ENCODE results near the gene TTLL5. TPM values are rescaled to one million over a fixed set of nuclear protein-coding genes. Genes with fewer than 3 reads are reported as not detected.

TTLL5 gene
- total and polyA plus RNA-seq, 7 donors, result 4.6 to 17.2 (median 9.1) TPM

DNA sequence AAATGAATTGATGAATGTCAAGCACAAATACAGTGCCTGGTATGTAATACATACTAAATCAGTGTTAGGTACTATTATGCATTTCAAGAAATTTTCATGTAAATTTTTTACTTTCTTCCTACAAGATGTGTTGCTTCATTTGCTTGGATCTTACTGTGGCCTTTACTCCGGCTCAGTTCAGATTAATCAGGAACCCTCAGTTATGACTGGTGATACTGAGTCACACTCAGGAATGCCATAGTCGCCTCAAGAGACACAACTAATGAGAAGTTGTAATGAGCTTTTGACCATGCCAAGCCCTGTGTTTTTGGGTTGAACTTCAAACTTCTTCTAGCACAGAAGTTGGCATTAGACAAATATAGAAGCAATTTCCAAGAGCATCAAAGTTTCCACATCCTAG lies 224.8 kb downstream of the TTLL5 start:
- Histone ChIP-seq H3K9me3 (no peaks in the 10 kb centered on the region), H3K4me3 (no peak overlapping the region), H3K27me3 (ENCODE audit: insufficient read depth in 3 of 3, low read length in 2 of 3) (no peaks in the 10 kb centered on the region), H3K27ac (no peak overlapping the region), H3K4me1 (peaks cover 14% of the 10 kb centered on the region), H3K36me3 (ENCODE audit: insufficient read depth in 1 of 2, low read depth in 1 of 2) (no peaks in the 10 kb centered on the region)
- ATAC-seq (peak in 1 of 4 donors; percentile 42), DNase-seq (no peak)
- TF ChIP-seq, protein P1, sequence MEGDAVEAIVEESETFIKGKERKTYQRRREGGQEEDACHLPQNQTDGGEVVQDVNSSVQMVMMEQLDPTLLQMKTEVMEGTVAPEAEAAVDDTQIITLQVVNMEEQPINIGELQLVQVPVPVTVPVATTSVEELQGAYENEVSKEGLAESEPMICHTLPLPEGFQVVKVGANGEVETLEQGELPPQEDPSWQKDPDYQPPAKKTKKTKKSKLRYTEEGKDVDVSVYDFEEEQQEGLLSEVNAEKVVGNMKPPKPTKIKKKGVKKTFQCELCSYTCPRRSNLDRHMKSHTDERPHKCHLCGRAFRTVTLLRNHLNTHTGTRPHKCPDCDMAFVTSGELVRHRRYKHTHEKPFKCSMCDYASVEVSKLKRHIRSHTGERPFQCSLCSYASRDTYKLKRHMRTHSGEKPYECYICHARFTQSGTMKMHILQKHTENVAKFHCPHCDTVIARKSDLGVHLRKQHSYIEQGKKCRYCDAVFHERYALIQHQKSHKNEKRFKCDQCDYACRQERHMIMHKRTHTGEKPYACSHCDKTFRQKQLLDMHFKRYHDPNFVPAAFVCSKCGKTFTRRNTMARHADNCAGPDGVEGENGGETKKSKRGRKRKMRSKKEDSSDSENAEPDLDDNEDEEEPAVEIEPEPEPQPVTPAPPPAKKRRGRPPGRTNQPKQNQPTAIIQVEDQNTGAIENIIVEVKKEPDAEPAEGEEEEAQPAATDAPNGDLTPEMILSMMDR (IDR thresholded peaks at IDR 0.05), result no peak
- intact Hi-C loops (cut with DNase I), result no loop called here
- WGBS, 3 donors, result 81 to 91% (median 90%) methylated on average over 2 of the region's 2 CpGs

DNA sequence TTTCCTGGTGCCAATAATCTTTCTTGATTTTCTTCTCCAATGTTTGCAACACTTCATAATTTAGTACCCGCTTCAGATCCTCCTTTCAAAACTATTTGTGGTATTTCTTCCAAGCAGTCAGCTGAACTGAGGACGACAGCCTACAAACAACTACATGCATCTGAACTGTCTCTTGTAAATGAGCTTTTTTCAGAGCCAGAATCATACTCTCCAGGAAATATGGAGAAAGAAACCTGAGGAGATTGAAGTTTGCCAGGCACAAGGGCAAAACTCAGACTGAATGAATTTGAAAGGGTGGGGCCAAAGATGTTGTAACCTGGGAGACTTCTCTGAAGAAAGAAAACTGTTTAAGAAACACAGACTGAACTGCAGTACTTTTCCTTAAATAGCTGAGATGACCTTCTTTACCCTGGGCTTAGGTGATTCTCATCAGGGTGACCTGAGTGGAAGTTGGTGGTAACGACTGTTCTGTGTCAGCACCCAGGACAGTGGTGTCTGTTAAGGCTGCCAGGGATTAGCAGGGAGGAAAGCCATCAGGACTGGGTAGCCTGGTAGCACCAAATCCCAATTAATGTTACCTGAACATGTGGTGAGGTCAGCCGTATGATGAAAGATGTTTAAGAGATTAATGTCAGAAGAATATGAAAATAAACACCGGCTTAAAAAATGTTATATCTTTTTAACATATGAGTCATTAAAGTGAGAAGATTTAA lies 225.7 kb downstream of the TTLL5 start:
- intact Hi-C loops (cut with DNase I), result no loop called here
- H3K4me1 ChIP-seq, result peaks cover 14% of the 10 kb centered on the region
- TF ChIP-seq, protein P1 (IDR thresholded peaks at IDR 0.05), result no peak
- H3K4me3 ChIP-seq, result no peak overlapping the region
- DNase-seq (no peak), ATAC-seq (peak in 1 of 4 donors; percentile 29)
- 70 to 80% (median 72%) methylated on average over 5 of the region's 5 CpGs for WGBS, 3 donors
- no peaks in the 10 kb centered on the region for H3K36me3 ChIP-seq (ENCODE audit: insufficient read depth in 1 of 2, low read depth in 1 of 2)
- H3K27me3 ChIP-seq (ENCODE audit: insufficient read depth in 3 of 3, low read length in 2 of 3), result no peaks in the 10 kb centered on the region
- H3K9me3 ChIP-seq, result no peaks in the 10 kb centered on the region
- H3K27ac ChIP-seq, result no peak overlapping the region

DNA sequence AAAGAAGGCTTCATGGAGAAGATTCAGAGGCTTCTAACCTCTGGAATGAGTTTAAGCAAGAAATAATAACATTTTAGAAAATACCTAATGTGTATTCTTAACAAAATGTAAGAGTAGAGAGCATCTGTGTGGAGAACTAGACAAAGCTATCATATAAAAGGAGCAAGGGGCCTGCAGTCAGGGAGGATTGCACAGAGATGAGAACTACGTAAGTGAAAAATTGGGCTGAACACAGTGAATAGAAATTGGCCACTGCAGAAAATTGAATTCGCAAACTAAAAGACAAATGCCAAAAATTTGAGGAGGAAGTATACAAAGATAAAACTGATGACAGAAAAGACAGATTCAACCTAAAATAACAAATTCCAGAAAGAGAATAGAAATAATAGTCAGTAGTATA lies 227.9 kb downstream of the TTLL5 start:
- ATAC-seq (no peak), DNase-seq (no peak)
- WGBS, 3 donors, result 91 to 93% (median 92%) methylated on average over 2 of the region's 2 CpGs
- Histone ChIP-seq H3K27ac (no peak overlapping the region), H3K27me3 (ENCODE audit: insufficient read depth in 3 of 3, low read length in 2 of 3) (no peaks in the 10 kb centered on the region), H3K4me1 (peaks cover 14% of the 10 kb centered on the region), H3K9me3 (no peaks in the 10 kb centered on the region), H3K4me3 (no peak overlapping the region), H3K36me3 (ENCODE audit: insufficient read depth in 1 of 2, low read depth in 1 of 2) (no peaks in the 10 kb centered on the region)
- TF ChIP-seq, protein P1 (IDR thresholded peaks at IDR 0.05), result no peak
- intact Hi-C loops (cut with DNase I), result no loop called here

DNA sequence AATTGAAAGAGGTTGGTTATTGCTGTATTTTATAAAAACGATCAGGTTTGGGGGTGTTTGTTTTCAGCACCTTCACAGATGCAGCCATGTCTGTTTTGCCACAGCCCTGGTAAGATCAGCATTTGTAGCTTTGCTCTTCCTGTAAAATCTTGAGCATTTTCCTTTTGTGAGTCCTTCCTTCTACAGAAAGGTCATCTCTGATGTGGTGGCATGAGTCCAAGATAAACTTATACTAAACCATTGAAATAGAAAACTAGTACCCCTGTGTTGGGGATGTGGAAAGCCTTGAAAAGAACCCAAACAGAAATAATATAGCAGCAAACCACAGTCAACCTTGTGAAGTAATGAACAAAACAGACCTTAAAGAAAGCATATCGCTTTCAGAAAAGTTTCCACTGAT lies 235.3 kb downstream of the TTLL5 start:
- TF ChIP-seq, protein P1 (IDR thresholded peaks at IDR 0.05), result no peak
- no peak overlapping the region for H3K27ac ChIP-seq
- WGBS, 3 donors, result 64 to 81% (median 78%) methylated on average over 2 of the region's 2 CpGs
- no peaks in the 10 kb centered on the region for H3K4me1 ChIP-seq
- H3K36me3 ChIP-seq (ENCODE audit: insufficient read depth in 1 of 2, low read depth in 1 of 2), result no peaks in the 10 kb centered on the region
- no peak for ATAC-seq
- no peaks in the 10 kb centered on the region for H3K27me3 ChIP-seq (ENCODE audit: insufficient read depth in 3 of 3, low read length in 2 of 3)
- no peak for DNase-seq
- H3K9me3 ChIP-seq, result no peaks in the 10 kb centered on the region
- no peak overlapping the region for H3K4me3 ChIP-seq
- intact Hi-C loops (cut with DNase I), result no loop called here

DNA sequence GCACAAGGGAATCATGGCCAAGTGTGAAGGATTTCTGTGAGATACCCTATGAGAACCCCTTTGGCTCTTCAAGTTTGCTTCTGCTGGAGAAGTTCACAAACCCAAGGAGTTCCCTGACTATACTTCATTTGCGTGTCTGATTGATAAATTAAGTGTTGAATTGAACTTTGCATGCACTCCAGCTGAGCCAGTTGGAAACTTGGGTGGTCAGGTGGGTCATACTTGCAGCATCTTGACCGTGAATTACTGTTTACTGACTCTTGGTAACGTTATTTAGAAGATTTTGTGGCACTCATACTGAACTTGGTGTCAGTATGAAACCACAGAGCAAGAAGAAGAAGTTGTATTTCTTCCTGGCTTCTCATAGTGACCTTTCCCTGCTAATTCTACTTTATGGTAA lies 243.3 kb downstream of the TTLL5 start:
- Histone ChIP-seq H3K27me3 (ENCODE audit: insufficient read depth in 3 of 3, low read length in 2 of 3) (no peaks in the 10 kb centered on the region), H3K4me1 (peaks cover 33% of the 10 kb centered on the region), H3K4me3 (no peak overlapping the region), H3K27ac (no peak overlapping the region), H3K9me3 (no peaks in the 10 kb centered on the region), H3K36me3 (ENCODE audit: insufficient read depth in 1 of 2, low read depth in 1 of 2) (no peaks in the 10 kb centered on the region)
- intact Hi-C loops (cut with DNase I), result loop anchor here (10.0 kb wide), 2 partner anchors 110 to 190 kb away; no protein-coding TSS in a partner anchor
- 69 to 85% (median 85%) methylated on average over 3 of the region's 3 CpGs for WGBS, 3 donors
- TF ChIP-seq, protein P1 (IDR thresholded peaks at IDR 0.05), result no peak
- ATAC-seq, result no peak
- no peak for DNase-seq
